ENCODE data around the gene LMTK3. TPM values are rescaled to one million over a fixed set of nuclear protein-coding genes. Genes with fewer than 3 reads are reported as not detected.
"Not testable (repeated sequence)": the region's sequence is repeated elsewhere in the genome, so short reads cannot be mapped to it uniquely, and the experiment has no call there.

Gene LMTK3
- total RNA-seq, 1 donor, result 0.54 TPM

- no peak for DNase-seq (ENCODE audit: low read depth in 2 of 3, low spot score in 2 of 3)
Observed at GRCh38 chr19:48539503-48540096, 28.0 kb upstream of the LMTK3 start.

GRCh38 chr19:48538057-48538456 lies 26.4 kb upstream of the LMTK3 start:
- not testable (repeated sequence) for DNase-seq (ENCODE audit: low read depth in 2 of 3, low spot score in 2 of 3)

- no peak for DNase-seq (ENCODE audit: low read depth in 2 of 3, low spot score in 2 of 3)
Observed at GRCh38 chr19:48537541-48537940, 25.9 kb upstream of the LMTK3 start.

- DNase-seq (ENCODE audit: low read depth in 2 of 3, low spot score in 2 of 3), result no peak
Observed at GRCh38 chr19:48533770-48534169, 22.1 kb upstream of the LMTK3 start.

GRCh38 chr19:48530770-48531169 lies 19.1 kb upstream of the LMTK3 start:
- no peak for DNase-seq (ENCODE audit: low read depth in 2 of 3, low spot score in 2 of 3)

GRCh38 chr19:48530066-48530720 lies 18.6 kb upstream of the LMTK3 start:
- no peak for DNase-seq (ENCODE audit: low read depth in 2 of 3, low spot score in 2 of 3)

- DNase-seq (ENCODE audit: low read depth in 2 of 3, low spot score in 2 of 3), result no peak
Observed at GRCh38 chr19:48529156-48529555, 17.5 kb upstream of the LMTK3 start.

GRCh38 chr19:48524732-48525131 lies 13.1 kb upstream of the LMTK3 start:
- DNase-seq (ENCODE audit: low read depth in 2 of 3, low spot score in 2 of 3), result no peak

GRCh38 chr19:48524221-48524620 lies 12.6 kb upstream of the LMTK3 start:
- DNase-seq (ENCODE audit: low read depth in 2 of 3, low spot score in 2 of 3), result no peak

GRCh38 chr19:48520134-48520533 lies 8.5 kb upstream of the LMTK3 start:
- no peak for DNase-seq (ENCODE audit: low read depth in 2 of 3, low spot score in 2 of 3)

GRCh38 chr19:48519426-48519825 lies 7.8 kb upstream of the LMTK3 start:
- DNase-seq (ENCODE audit: low read depth in 2 of 3, low spot score in 2 of 3), result not testable (repeated sequence)

GRCh38 chr19:48518207-48518606 lies 6.6 kb upstream of the LMTK3 start:
- no peak for DNase-seq (ENCODE audit: low read depth in 2 of 3, low spot score in 2 of 3)

GRCh38 chr19:48516536-48516935 lies 4.9 kb upstream of the LMTK3 start:
- no peak for DNase-seq (ENCODE audit: low read depth in 2 of 3, low spot score in 2 of 3)

GRCh38 chr19:48514123-48514458 lies 2.5 kb upstream of the LMTK3 start:
- no peak for DNase-seq (ENCODE audit: low read depth in 2 of 3, low spot score in 2 of 3)

GRCh38 chr19:48513289-48514122 lies 1.9 kb upstream of the LMTK3 start:
- DNase-seq (ENCODE audit: low read depth in 2 of 3, low spot score in 2 of 3), result peak in 2 of 3 donors; percentile 62 to 80

GRCh38 chr19:48512504-48513288 lies 1.1 kb upstream of the LMTK3 start:
- DNase-seq (ENCODE audit: low read depth in 2 of 3, low spot score in 2 of 3), result no peak

GRCh38 chr19:48511321-48511731 lies 309 bp downstream of the LMTK3 start:
- DNase-seq (ENCODE audit: low read depth in 2 of 3, low spot score in 2 of 3), result no peak

- peak in 2 of 3 donors; percentile 51 to 67 for DNase-seq (ENCODE audit: low read depth in 2 of 3, low spot score in 2 of 3)
Observed at GRCh38 chr19:48510421-48511268, 990 bp downstream of the LMTK3 start.

- no peak for DNase-seq (ENCODE audit: low read depth in 2 of 3, low spot score in 2 of 3)
Observed at GRCh38 chr19:48509467-48510194, 2.0 kb downstream of the LMTK3 start.

Measured in hematopoietic multipotent progenitor cell (in vitro differentiated cells).